Heart right ventricle (tissue), 16 donors: ENCODE data around the gene HPCA. TPM values are rescaled to one million over a fixed set of nuclear protein-coding genes. Genes with fewer than 3 reads are reported as not detected.

Experiments
- ATAC-seq, 8 donors: fragments of 200-7000 bp; cut with Tn5 transposase; one replicate each; pipeline ENCODE4 v1.9.1; 2020; ENCODE audit warnings: mild to moderate bottlenecking in 8 of 8, moderate library complexity in 8 of 8, moderate number of reproducible peaks in 1 of 8
- DNase-seq, 2 donors: peaks; one replicate each; pipeline ENCODE4 v3.0.0-alpha.2; 2020
- H3K27ac ChIP-seq, 10 donors: fragments of 200-600 bp; sonication (generic) in 2 of 10; one replicate each; pipeline versions ENCODE4 v1.5.0 to v1.8.0; 2020 to 2022; ENCODE audit warnings: mild to moderate bottlenecking in 3 of 10
- H3K27me3 ChIP-seq, 7 donors: fragments of 200-600 bp; one replicate each; pipeline ENCODE4 v1.8.0; 2021 to 2022; ENCODE audit warnings: mild to moderate bottlenecking in 2 of 7
- H3K36me3 ChIP-seq, 9 donors: fragments of 200-600 bp; sonication (generic) in 1 of 9; one replicate each; pipeline versions ENCODE4 v1.5.0 to v1.8.0; 2020 to 2022; ENCODE audit warnings: mild to moderate bottlenecking in 2 of 9
- H3K4me1 ChIP-seq, 9 donors: fragments of 200-600 bp; sonication (generic) in 1 of 9; one replicate each; pipeline versions ENCODE4 v1.5.0 to v1.8.0; 2020 to 2022; ENCODE audit warnings: mild to moderate bottlenecking in 4 of 9
- H3K4me3 ChIP-seq, 10 donors: fragments of 200-600 bp; sonication (generic) in 2 of 10; one replicate each; pipeline versions ENCODE4 v1.5.0 to v1.8.0; 2020 to 2022; ENCODE audit warnings: mild to moderate bottlenecking in 7 of 10, moderate library complexity in 2 of 10
- H3K9me3 ChIP-seq, 11 donors: fragments of 200-600 bp in 10 of 11; sonication (generic) in 2 of 11; one replicate each; pipeline versions ENCODE4 v1.5.0 to v1.8.0; 2013 to 2022; ENCODE audit warnings: mild to moderate bottlenecking in 2 of 11, control low read depth in 1 of 11, moderate library complexity in 1 of 11
- CTCF ChIP-seq, 9 donors: fragments of 200-600 bp; sonication (generic) in 2 of 9; IDR thresholded peaks; one replicate each; pipeline versions ENCODE4 v1.5.0 to v1.8.0; 2021 to 2022; ENCODE audit warnings: antibody characterized with exemption in 9 of 9, mild to moderate bottlenecking in 5 of 9, moderate library complexity in 1 of 9
- WGBS, 2 donors: extraction: QIAGEN DNeasy Blood & Tissue Kit; methylation state at CpG; one replicate each; pipeline ENCODE4 v1.1.7; 2013; ENCODE audit warnings: inconsistent platforms in 1 of 2; 5-methylcytosine and 5-hydroxymethylcytosine counted together
- intact Hi-C, 10 donors: fragments of 100-400 bp; cut with DNase I; formaldehyde crosslinking; loops; one replicate each; pipeline versions ENCODE4 v1.11.1 to v1.14.2; 2022
- polyA plus RNA-seq, 2 donors: library from polyadenylated mRNA; stranded (reverse); fragments of 200-250 nt; gene quantifications; one replicate each; pipeline ENCODE4 v1.2.3, GENCODE V29; 2013
- total RNA-seq, 10 donors: library from RNA; stranded (reverse); fragmentation: NEBNext Ultra II Directional in 3 of 10; extraction: Animal tissue kit (Norgen Biotek cat#: 25700) in 3 of 10; gene quantifications; one replicate each; pipeline versions ENCODE4 v1.2.1 to v1.2.4, GENCODE V29; 2021 to 2023
- donor health status: Arrhythmogenic right ventricular cardiomyopathy.
- donor health status: ischemic (EF 13 %, LVEDD 7.1; RV severe dilation, severe dysfunction).
- donor health status: healthy with polysubstance abuse.
- donor health status: DM: no; HTN: yes; CAD: no.
- donor health status: DM: no; HTN: no; CAD: no.
- donor health status: ischemic (EF 25% LVEDD 6.9; RV normal size, moderate dysfunction).
- donor health status: ischemic (EF 25% LVEDD 5.7; RV mildly dilated, moderate dysfunction).
- donor health status: healthy.
- donor health status: DM: yes; HTN: yes; CAD: no.
- donor health status: Ischemic cardiomyopathy.
- donor health status: ischemic (EF 35%, LVEDD 5.7; RV mildly dilated, moderate dysfunction).
- donor health status: nonischemic (EF 11% LVEDD 7.7; RV severe dilation, severe dysfunction).
- donor health status: DM: yes; HTN: yes; CAD: no.
- donor health status: PGD.
- donor health status: ischemic (EF 29% LVEDD 5.4; RV normal size, mild dysfunction).
- donor health status: nonischemic (EF 23%, LVEDD 6.1; RV moderate dilation, normal function).

HPCA gene
- total and polyA plus RNA-seq, 12 donors = not detected

- Histone ChIP-seq H3K4me3 (no peak overlapping the region), H3K27me3 (peaks cover 0 to 28% (median 3%) of the 10 kb centered on the region in 7 donors), H3K4me1 (peaks cover 0 to 7% (median 0%) of the 10 kb centered on the region in 9 donors), H3K27ac (no peak overlapping the region), H3K9me3 (no peaks in the 10 kb centered on the region), H3K36me3 (no peaks in the 10 kb centered on the region)
- no peak for ATAC-seq
- TF ChIP-seq CTCF (IDR thresholded peaks at IDR 0.05) = no peak
- intact Hi-C loops = no loop called here
- 76 to 86% methylated on average over 7 of the region's 7 CpGs for WGBS, 2 donors
- no peak for DNase-seq
These were observed 20.4 kb downstream of the HPCA start for GRCh38 chr1:32906654-32907053.

- ATAC-seq = peak in 1 of 8 donors; percentile 52
- no peak overlapping the region for H3K27ac ChIP-seq
- TF ChIP-seq CTCF (IDR thresholded peaks at IDR 0.05) = no peak
- no peaks in the 10 kb centered on the region for H3K9me3 ChIP-seq
- H3K36me3 ChIP-seq = no peaks in the 10 kb centered on the region
- DNase-seq = no peak
- H3K27me3 ChIP-seq = peaks cover 0 to 20% (median 3%) of the 10 kb centered on the region in 7 donors
- intact Hi-C loops = no loop called here
- 17 to 18% methylated on average over 4 of the region's 4 CpGs for WGBS, 2 donors
- H3K4me1 ChIP-seq = peaks cover 0 to 7% (median 0%) of the 10 kb centered on the region in 9 donors
- no peak overlapping the region for H3K4me3 ChIP-seq
These were observed 21.1 kb downstream of the HPCA start for GRCh38 chr1:32907435-32907834.

GRCh38 chr1:32910319-32910718 is 24.0 kb downstream of the HPCA start:
- no peak for DNase-seq
- intact Hi-C loops = no loop called here
- H3K4me1 ChIP-seq = peaks cover 0 to 7% (median 0%) of the 10 kb centered on the region in 9 donors
- 92% methylated on average over 5 of the region's 5 CpGs for WGBS, 2 donors
- H3K27ac ChIP-seq = no peak overlapping the region
- no peaks in the 10 kb centered on the region for H3K36me3 ChIP-seq
- peaks cover 0 to 12% (median 0%) of the 10 kb centered on the region in 7 donors for H3K27me3 ChIP-seq
- TF ChIP-seq CTCF (IDR thresholded peaks at IDR 0.05) = no peak
- no peak overlapping the region for H3K4me3 ChIP-seq
- H3K9me3 ChIP-seq = peaks cover 0 to 3% (median 0%) of the 10 kb centered on the region in 11 donors
- ATAC-seq = no peak

GRCh38 chr1:32915766-32916706 is 29.7 kb downstream of the HPCA start:
- DNase-seq = no peak
- Histone ChIP-seq H3K27me3 (peaks cover 0 to 26% (median 0%) of the 10 kb centered on the region in 7 donors), H3K36me3 (no peaks in the 10 kb centered on the region), H3K27ac (no peak overlapping the region), H3K4me1 (peaks cover 0 to 12% (median 6%) of the 10 kb centered on the region in 9 donors), H3K4me3 (no peak overlapping the region), H3K9me3 (peaks cover 0 to 3% (median 0%) of the 10 kb centered on the region in 11 donors)
- intact Hi-C loops = no loop called here
- WGBS, 2 donors = 86 to 93% methylated on average over 12 of the region's 12 CpGs
- no peak for ATAC-seq
- TF ChIP-seq CTCF (IDR thresholded peaks at IDR 0.05) = no peak
